K562 (cell line): ENCODE results near the gene UBE3D. TPM values are rescaled to one million over a fixed set of nuclear protein-coding genes. Genes with fewer than 3 reads are reported as not detected.

Source experiments
- ATAC-seq: fragments of 200-7000 bp; cut with Tn5 transposase; 3 replicates; pipeline ENCODE4 v1.9.1; 2020; ENCODE audit warnings: moderate library complexity
- BruUV-seq: library from RNA; stranded (reverse); fragments of 400-500 nt; replicated peaks from 2 replicates; lab custom pipeline; 2021; lab: Mats Ljungman, UMichigan
- CTCF ChIA-PET: fragments of 300-600 bp; formaldehyde crosslinking; extraction: SDS; loops from one replicate; lab custom pipeline; 2021; ENCODE audit warnings: low intra/inter-chr PET ratio; lab: Yijun Ruan, JAX
- POLR2A ChIA-PET: fragments of 300-600, 350-650 bp; sonication (Branson Sonifier 250); formaldehyde crosslinking; extraction: SDS; loops from one replicate; lab custom pipeline; 2021; ENCODE audit warnings: antibody characterized with exemption, inconsistent platforms; lab: Yijun Ruan, JAX
- DNase-seq, 4 experiments: peaks; one replicate each; pipeline versions ENCODE4 v3.0.0 to v3.0.0-alpha.2; 2011 to 2018; ENCODE audit warnings: low spot score in 3 of 4, mixed read lengths in 3 of 4; ENCODE audit errors: extremely low read depth in 1 of 4
- FAIRE-seq: peaks from 2 replicates; lab custom pipeline; 2011; peaks lifted over from hg19 to GRCh38; lab: Jason Lieb, UNC
- H2AFZ ChIP-seq: 2 replicates; pipeline ENCODE4 v1.6.0; 2011; ENCODE audit warnings: low read depth, low read length, control low read depth, inconsistent platforms
- H3K27ac ChIP-seq: fragments of 200-600 bp; 3 replicates; pipeline ENCODE4 v1.8.0; 2011; ENCODE audit warnings: low read depth, mild to moderate bottlenecking, control low read depth, inconsistent platforms, low read length, moderate library complexity, mixed read lengths; ENCODE audit errors: extremely low read depth
- H3K27me3 ChIP-seq, 2 experiments: fragments of 300-600 bp in 1 of 2; 2 replicates in 1 of 2; 3 replicates in 1 of 2; pipeline versions ENCODE4 v1.6.0 to v1.8.0; 2011; ENCODE audit warnings: inconsistent platforms in 2 of 2, low read length in 2 of 2, mild to moderate bottlenecking in 1 of 2, mixed read lengths in 1 of 2, moderate library complexity in 1 of 2; ENCODE audit not compliant: control insufficient read depth in 2 of 2, insufficient read depth in 2 of 2
- H3K36me3 ChIP-seq: fragments of 300-600 bp; 3 replicates; pipeline ENCODE4 v1.8.0; 2011; ENCODE audit warnings: mild to moderate bottlenecking, low read length, inconsistent platforms; ENCODE audit not compliant: control insufficient read depth, insufficient read depth
- H3K4me1 ChIP-seq, 2 experiments: fragments of 200-600 bp in 1 of 2; replicated peaks in 1 of 2; 2 replicates in 1 of 2; 3 replicates in 1 of 2; pipeline versions ENCODE4 v1.5.1 to v1.8.0; 2011; ENCODE audit warnings: inconsistent platforms in 2 of 2, low read length in 2 of 2, mild to moderate bottlenecking in 1 of 2, mixed read lengths in 1 of 2, moderate library complexity in 1 of 2; ENCODE audit not compliant: control insufficient read depth in 2 of 2, insufficient read depth in 2 of 2
- H3K4me2 ChIP-seq: 2 replicates; pipeline ENCODE4 v1.6.1; 2011; ENCODE audit warnings: low read length, control low read depth, inconsistent platforms, mixed read lengths; ENCODE audit not compliant: insufficient read depth
- H3K4me3 ChIP-seq: fragments of 200-600 bp; sonication (generic), shearing (Covaris generic); 2 replicates; pipeline ENCODE4 v1.5.1; 2016; ENCODE audit warnings: control low read depth, inconsistent platforms
- H3K79me2 ChIP-seq: fragments of 200-600 bp; 3 replicates; pipeline ENCODE4 v1.8.0; 2011; ENCODE audit warnings: low read length, inconsistent platforms; ENCODE audit not compliant: control insufficient read depth, insufficient read depth
- H3K9ac ChIP-seq, 2 experiments: 2 replicates each; pipeline versions ENCODE4 v1.6.0 to v1.6.1; 2011; ENCODE audit warnings: low read depth in 2 of 2, low read length in 2 of 2, control low read depth in 1 of 2, inconsistent platforms in 1 of 2, mild to moderate bottlenecking in 1 of 2, mixed read lengths in 1 of 2; ENCODE audit not compliant: insufficient read depth in 1 of 2
- H3K9me1 ChIP-seq: one replicate; pipeline ENCODE4 v1.6.0; 2011; ENCODE audit warnings: inconsistent platforms, mild to moderate bottlenecking, low read length, moderate library complexity; ENCODE audit not compliant: control insufficient read depth, insufficient read depth
- H3K9me3 ChIP-seq: replicated peaks from 2 replicates; pipeline ENCODE4 v1.5.1; 2011; ENCODE audit warnings: low read depth, low read length, inconsistent platforms; ENCODE audit not compliant: control insufficient read depth, insufficient read depth
- H4K20me1 ChIP-seq: replicated peaks from 2 replicates; pipeline ENCODE4 v1.6.1; 2011; ENCODE audit warnings: low read length, inconsistent platforms, mixed read lengths; ENCODE audit not compliant: control insufficient read depth, insufficient read depth
- MCM2 ChIP-seq: fragments of 450-650 bp; IDR thresholded peaks from 2 replicates; pipeline ENCODE4 v1.6.1; 2017; ENCODE audit warnings: low read depth, mild to moderate bottlenecking
- PRPF4 ChIP-seq: fragments of 200-400 bp; formaldehyde crosslinking; IDR thresholded peaks from one replicate; pipeline ENCODE4 v1.6.1; 2017; ENCODE audit warnings: low read length, low read depth, mild to moderate bottlenecking; ENCODE audit not compliant: insufficient read depth, poor library complexity, severe bottlenecking
- RREB1 ChIP-seq: fragments of 250-450 bp; sonication (Bioruptor Pico); IDR thresholded peaks from 2 replicates; pipeline ENCODE4 v1.4.0; 2020
- ZNF277 ChIP-seq: fragments of 250-450 bp; sonication (Bioruptor Pico); IDR thresholded peaks from 2 replicates; pipeline ENCODE4 v1.8.0; 2022; ENCODE audit warnings: inconsistent platforms, mild to moderate bottlenecking, moderate library complexity, borderline replicate concordance
- ZNF316 ChIP-seq: fragments of 450-650 bp; IDR thresholded peaks from 2 replicates; pipeline ENCODE4 v1.6.1; 2016
- in situ Hi-C: fragments of 300-500 bp; cut with MboI; formaldehyde crosslinking; loops from 4 replicates; pipeline ENCODE4 v1.15.0; 2018; ENCODE audit warnings: inconsistent platforms, mixed read lengths
- intact Hi-C: fragments of 100-400 bp; cut with micrococcal nuclease; formaldehyde crosslinking; loops from 2 replicates; pipeline ENCODE4 v1.14.2; 2022
- polyA plus RNA-seq, 8 experiments: library from polyadenylated mRNA; depleted of rRNA in 4 of 8; stranded (reverse) in 5 of 8; unstranded in 3 of 8; fragments of >200 nt; fragmentation: Nextera tagmentation in 2 of 8; fragmentation: Illumina TruSeq in 1 of 8; extraction: Ambion mirVana in 2 of 8; extraction: Trizol in 1 of 8; gene quantifications; 2 replicates each; pipeline versions ENCODE4 v1.2.1 to v1.2.3, GENCODE V29; 2011 to 2014; ENCODE audit warnings: inconsistent platforms in 1 of 8, missing spikeins in 1 of 8
- total RNA-seq, 7 experiments: library from RNA; depleted of rRNA in 6 of 7; stranded (reverse); fragments of >200 nt in 6 of 7; fragmentation: Illumina TruSeq in 2 of 7; extraction: Trizol in 2 of 7; gene quantifications; 2 replicates each; pipeline versions ENCODE4 v1.2.1 to v1.2.3, GENCODE V29; 2011 to 2021; ENCODE audit warnings: low replicate concordance in 1 of 7

UBE3D gene
- total and polyA plus RNA-seq, 9 of the 15 experiments (the other 6 are each of a cell fraction or from before 2014, with no cell fraction given) = 9.4 to 17.6 (median 11.9) TPM

GRCh38 chr6:83069633-83070032, 4.0 kb upstream of the UBE3D start:
- ATAC-seq = no peak
- H3K27me3 ChIP-seq = no peaks in the 10 kb centered on the region
- no peak overlapping the region for H2AFZ ChIP-seq
- H3K9ac ChIP-seq = no peak overlapping the region
- H3K9me1 ChIP-seq = no peaks in the 10 kb centered on the region
- H3K4me2 ChIP-seq = no peak overlapping the region
- no peaks in the 10 kb centered on the region for H3K9me3 ChIP-seq
- POLR2A ChIA-PET = no interaction called here
- in situ Hi-C loops (loop anchor here (5.0 to 25.0 kb wide), 3 partner anchors 153 to 482 kb away; no protein-coding TSS in a partner anchor), intact Hi-C loops (loop anchor here (2.0 to 10.0 kb wide), 2 partner anchors 123 to 345 kb away; partner anchors contain the start of genes PGM3 and RWDD2A)
- FAIRE-seq = no peak
- H3K36me3 ChIP-seq = no peaks in the 10 kb centered on the region
- TF ChIP-seq ZNF277 (no peak), MCM2 (no peak), ZNF316 (peak; percentile 27; the same call in 1 of the 2 replicates), PRPF4 (no peak), RREB1 (no peak)
- CTCF ChIA-PET = interaction anchor here (3.8 kb wide), 1 partner anchor 146 kb away, joined by 37 read pairs; no protein-coding TSS in a partner anchor
- no peak overlapping the region for H3K27ac ChIP-seq
- peaks cover 15 to 17% of the 10 kb centered on the region in 2 experiments; a peak in 3 of 5 replicates for H3K4me1 ChIP-seq
- no peak for DNase-seq
- BruUV-seq = no TSS peak
- no peaks in the 10 kb centered on the region for H4K20me1 ChIP-seq
- no peak overlapping the region for H3K4me3 ChIP-seq
- H3K79me2 ChIP-seq = peaks cover 15% of the 10 kb centered on the region
